Inferior parietal cortex (tissue), 1 donor: ENCODE measurements around the gene F2R.
"Not testable (repeated sequence)": the region's sequence is repeated elsewhere in the genome, so short reads cannot be mapped to it uniquely, and the experiment has no call there.

Source experiments
- DNase-seq: peaks from one replicate; pipeline ENCODE4 v3.0.0-alpha.2; 2016; ENCODE audit errors: extremely low spot score

The F2R gene

GRCh38 chr5:76755779-76756637 lies 40.1 kb downstream of the F2R start:
- DNase-seq = no peak

GRCh38 chr5:76757049-76757448 lies 41.1 kb downstream of the F2R start:
- no peak for DNase-seq

GRCh38 chr5:76761118-76761517 lies 45.2 kb downstream of the F2R start:
- not testable (repeated sequence) for DNase-seq

- DNase-seq = no peak
Observed at GRCh38 chr5:76762484-76762883, 46.6 kb downstream of the F2R start.

- no peak for DNase-seq
Observed at GRCh38 chr5:76763136-76763535, 47.2 kb downstream of the F2R start.

- DNase-seq = no peak
Observed at GRCh38 chr5:76764374-76764773, 48.4 kb downstream of the F2R start.

GRCh38 chr5:76765249-76765648 lies 49.3 kb downstream of the F2R start:
- DNase-seq = no peak

- DNase-seq = no peak
Observed at GRCh38 chr5:76766746-76767145, 50.8 kb downstream of the F2R start.

GRCh38 chr5:76771041-76771440 lies 55.1 kb downstream of the F2R start:
- DNase-seq = not testable (repeated sequence)

- no peak for DNase-seq
Observed at GRCh38 chr5:76771705-76772405, 55.9 kb downstream of the F2R start.

GRCh38 chr5:76775921-76776320 lies 60.0 kb downstream of the F2R start:
- no peak for DNase-seq

GRCh38 chr5:76776391-76776790 lies 60.5 kb downstream of the F2R start:
- no peak for DNase-seq

- DNase-seq = not testable (repeated sequence)
Observed at GRCh38 chr5:76780616-76781015, 64.7 kb downstream of the F2R start.

GRCh38 chr5:76781775-76782174 lies 65.8 kb downstream of the F2R start:
- DNase-seq = no peak

GRCh38 chr5:76782444-76782843 lies 66.5 kb downstream of the F2R start:
- no peak for DNase-seq
